HEK293 (cell line): ENCODE measurements around the gene KIZ.

Source experiments
- CTCF ChIP-seq: fragments of 450-650 bp; formaldehyde crosslinking; IDR thresholded peaks from 2 replicates; pipeline ENCODE4 v1.5.1; 2016; ENCODE audit warnings: missing biosample characterization, missing genetic modification characterization
- KLF10 ChIP-seq: fragments of 450-650 bp; IDR thresholded peaks from 2 replicates; pipeline ENCODE4 v1.5.1; 2018; ENCODE audit warnings: missing biosample characterization, mild to moderate bottlenecking, missing genetic modification characterization
- SCRT2 ChIP-seq: fragments of 450-650 bp; formaldehyde crosslinking; IDR thresholded peaks from 2 replicates; pipeline ENCODE4 v1.5.1; 2016; ENCODE audit warnings: missing biosample characterization, missing genetic modification characterization
- ZNF202 ChIP-seq: fragments of 450-650 bp; formaldehyde crosslinking; IDR thresholded peaks from 2 replicates; pipeline ENCODE4 v1.5.1; 2016; ENCODE audit warnings: missing biosample characterization, missing genetic modification characterization, borderline replicate concordance
- ZSCAN30 ChIP-seq: fragments of 450-650 bp; IDR thresholded peaks from 2 replicates; pipeline ENCODE4 v1.5.1; 2018; ENCODE audit warnings: missing biosample characterization, mild to moderate bottlenecking, missing genetic modification characterization, moderate library complexity
- TF ChIP-seq, protein P1 (sequence below): fragments of 450-650 bp; formaldehyde crosslinking; IDR thresholded peaks from 2 replicates; pipeline ENCODE4 v1.5.1; 2016; ENCODE audit warnings: missing biosample characterization, missing genetic modification characterization

- TF ChIP-seq CTCF (tag by site-specific recombination) = no peak
- TF ChIP-seq, protein P1, sequence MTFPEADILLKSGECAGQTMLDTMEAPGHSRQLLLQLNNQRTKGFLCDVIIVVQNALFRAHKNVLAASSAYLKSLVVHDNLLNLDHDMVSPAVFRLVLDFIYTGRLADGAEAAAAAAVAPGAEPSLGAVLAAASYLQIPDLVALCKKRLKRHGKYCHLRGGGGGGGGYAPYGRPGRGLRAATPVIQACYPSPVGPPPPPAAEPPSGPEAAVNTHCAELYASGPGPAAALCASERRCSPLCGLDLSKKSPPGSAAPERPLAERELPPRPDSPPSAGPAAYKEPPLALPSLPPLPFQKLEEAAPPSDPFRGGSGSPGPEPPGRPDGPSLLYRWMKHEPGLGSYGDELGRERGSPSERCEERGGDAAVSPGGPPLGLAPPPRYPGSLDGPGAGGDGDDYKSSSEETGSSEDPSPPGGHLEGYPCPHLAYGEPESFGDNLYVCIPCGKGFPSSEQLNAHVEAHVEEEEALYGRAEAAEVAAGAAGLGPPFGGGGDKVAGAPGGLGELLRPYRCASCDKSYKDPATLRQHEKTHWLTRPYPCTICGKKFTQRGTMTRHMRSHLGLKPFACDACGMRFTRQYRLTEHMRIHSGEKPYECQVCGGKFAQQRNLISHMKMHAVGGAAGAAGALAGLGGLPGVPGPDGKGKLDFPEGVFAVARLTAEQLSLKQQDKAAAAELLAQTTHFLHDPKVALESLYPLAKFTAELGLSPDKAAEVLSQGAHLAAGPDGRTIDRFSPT (tag by site-specific recombination) = no peak
- no peak for TF ChIP-seq ZNF202 (tag by site-specific recombination)
- no peak for TF ChIP-seq KLF10
- no peak for TF ChIP-seq SCRT2
- TF ChIP-seq ZSCAN30 = no peak
These were observed 60.0 kb downstream of the KIZ start for GRCh38 chr20:21185849-21186248.
